Measurements from ENCODE around the gene SPINK8.

The SPINK8 gene

DNA sequence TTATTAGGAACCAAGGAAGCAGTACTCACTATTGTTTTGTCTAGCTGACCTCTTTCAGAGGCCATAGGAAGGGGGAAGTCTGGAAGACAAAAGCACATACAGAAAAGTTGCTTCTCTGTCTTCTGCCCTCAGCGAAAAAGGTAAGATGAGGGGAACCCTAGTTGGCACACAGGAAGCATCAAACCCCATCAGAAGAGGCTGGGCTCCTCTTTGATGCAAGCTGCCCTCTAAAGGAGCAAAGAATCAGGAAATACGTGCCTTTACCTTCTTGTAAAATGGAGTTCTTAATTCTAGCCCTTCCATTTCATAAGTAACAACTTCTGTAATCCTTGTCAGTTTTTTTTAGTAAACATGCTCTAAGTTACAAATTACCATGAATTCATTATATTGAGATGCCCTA lies 12.5 kb downstream of the SPINK8 start:
- H3K4me3 ChIP-seq (ENCODE audit: low read depth, low read length), result no peak overlapping the region
- DNase-seq (ENCODE audit: low read depth), result no peak
- TF ChIP-seq, protein P1, sequence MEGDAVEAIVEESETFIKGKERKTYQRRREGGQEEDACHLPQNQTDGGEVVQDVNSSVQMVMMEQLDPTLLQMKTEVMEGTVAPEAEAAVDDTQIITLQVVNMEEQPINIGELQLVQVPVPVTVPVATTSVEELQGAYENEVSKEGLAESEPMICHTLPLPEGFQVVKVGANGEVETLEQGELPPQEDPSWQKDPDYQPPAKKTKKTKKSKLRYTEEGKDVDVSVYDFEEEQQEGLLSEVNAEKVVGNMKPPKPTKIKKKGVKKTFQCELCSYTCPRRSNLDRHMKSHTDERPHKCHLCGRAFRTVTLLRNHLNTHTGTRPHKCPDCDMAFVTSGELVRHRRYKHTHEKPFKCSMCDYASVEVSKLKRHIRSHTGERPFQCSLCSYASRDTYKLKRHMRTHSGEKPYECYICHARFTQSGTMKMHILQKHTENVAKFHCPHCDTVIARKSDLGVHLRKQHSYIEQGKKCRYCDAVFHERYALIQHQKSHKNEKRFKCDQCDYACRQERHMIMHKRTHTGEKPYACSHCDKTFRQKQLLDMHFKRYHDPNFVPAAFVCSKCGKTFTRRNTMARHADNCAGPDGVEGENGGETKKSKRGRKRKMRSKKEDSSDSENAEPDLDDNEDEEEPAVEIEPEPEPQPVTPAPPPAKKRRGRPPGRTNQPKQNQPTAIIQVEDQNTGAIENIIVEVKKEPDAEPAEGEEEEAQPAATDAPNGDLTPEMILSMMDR (IDR thresholded peaks at IDR 0.05; ENCODE audit: insufficient read depth, low read depth, low read length, missing control alignments), result no peak

DNA sequence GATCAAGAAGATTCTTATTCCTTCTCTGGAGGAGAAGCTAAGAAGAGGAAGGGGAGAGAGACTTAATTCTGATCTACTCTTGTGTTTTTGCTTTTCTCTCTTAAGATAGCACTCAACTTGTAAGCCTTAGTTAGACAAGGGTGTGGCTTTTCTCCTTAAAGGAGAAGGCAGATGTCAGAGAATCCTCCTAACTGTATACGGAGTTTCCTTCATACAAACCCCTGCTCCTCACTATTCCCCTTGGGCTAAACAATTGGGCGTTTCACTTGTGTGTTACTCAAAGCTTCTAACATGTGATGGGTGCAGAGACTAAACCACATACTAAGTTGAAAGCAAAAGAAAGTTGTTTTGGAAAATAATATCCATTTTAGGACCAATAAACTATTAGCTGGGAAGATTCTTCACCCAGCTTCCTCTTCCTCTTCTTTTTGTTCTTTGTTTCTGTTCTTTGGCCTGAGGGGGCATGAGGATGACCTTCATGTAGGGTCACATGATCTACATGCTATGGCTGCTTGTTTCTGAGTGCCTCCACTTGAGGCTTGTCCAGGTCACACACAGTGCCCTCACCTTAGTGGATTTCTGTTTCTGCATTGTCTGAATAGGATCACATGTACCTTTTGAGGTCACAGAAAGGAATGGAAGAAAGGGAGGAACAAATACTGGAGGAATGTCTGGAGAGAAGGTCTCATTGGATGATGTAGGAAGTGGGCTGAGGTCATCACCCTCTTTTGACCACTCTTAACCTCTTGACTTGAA lies 14.6 kb downstream of the SPINK8 start:
- no peak for DNase-seq (ENCODE audit: low read depth)
- TF ChIP-seq, protein P1 (IDR thresholded peaks at IDR 0.05; ENCODE audit: insufficient read depth, low read depth, low read length, missing control alignments), result no peak

GRCh38 chr3:48314542-48314941 lies 18.9 kb downstream of the SPINK8 start:
- H3K4me3 ChIP-seq (ENCODE audit: low read depth, low read length), result no peak overlapping the region
- DNase-seq (ENCODE audit: low read depth), result no peak
- TF ChIP-seq, protein P1 (IDR thresholded peaks at IDR 0.05; ENCODE audit: insufficient read depth, low read depth, low read length, missing control alignments), result no peak

More for the DNA sequence above, 14.6 kb downstream of the SPINK8 start:
- H3K4me3 ChIP-seq (ENCODE audit: low read depth, low read length), result no peak overlapping the region

DNA sequence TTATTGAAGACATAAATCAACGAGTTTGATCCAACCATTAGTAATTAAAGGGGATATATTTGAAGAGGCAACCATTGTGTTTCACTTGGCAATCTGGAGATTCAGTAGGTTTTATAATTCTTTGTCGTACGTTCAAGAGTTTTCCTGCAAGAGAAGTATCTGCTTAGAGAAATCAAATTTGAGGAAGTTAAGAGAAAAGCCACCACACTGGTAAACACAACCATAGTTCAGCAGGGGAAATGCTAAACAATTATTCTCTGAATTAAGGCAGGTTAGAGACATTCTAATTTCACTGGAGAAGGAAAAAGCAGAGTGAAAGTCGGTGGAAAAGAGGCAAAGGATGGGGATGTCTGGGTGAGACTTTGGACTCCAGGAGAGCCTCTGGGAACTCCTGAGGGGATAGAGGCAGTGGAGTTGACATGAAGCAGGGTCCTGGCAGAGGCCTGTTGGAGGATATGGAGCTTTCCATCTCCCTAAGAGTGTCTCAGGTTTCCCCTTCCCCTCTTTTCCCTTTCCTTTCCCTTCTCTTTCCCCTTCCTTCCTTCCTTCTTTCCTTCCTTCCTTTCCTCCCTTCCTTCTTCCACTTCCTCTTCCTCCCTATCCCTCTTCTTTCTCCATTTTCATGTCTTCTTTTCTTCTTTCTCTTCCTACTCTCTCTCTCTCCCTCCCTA lies 26.5 kb downstream of the SPINK8 start:
- DNase-seq (ENCODE audit: low read depth), result no peak
- no peak overlapping the region for H3K4me3 ChIP-seq (ENCODE audit: low read depth, low read length)
- TF ChIP-seq, protein P1 (IDR thresholded peaks at IDR 0.05; ENCODE audit: insufficient read depth, low read depth, low read length, missing control alignments), result no peak

DNA sequence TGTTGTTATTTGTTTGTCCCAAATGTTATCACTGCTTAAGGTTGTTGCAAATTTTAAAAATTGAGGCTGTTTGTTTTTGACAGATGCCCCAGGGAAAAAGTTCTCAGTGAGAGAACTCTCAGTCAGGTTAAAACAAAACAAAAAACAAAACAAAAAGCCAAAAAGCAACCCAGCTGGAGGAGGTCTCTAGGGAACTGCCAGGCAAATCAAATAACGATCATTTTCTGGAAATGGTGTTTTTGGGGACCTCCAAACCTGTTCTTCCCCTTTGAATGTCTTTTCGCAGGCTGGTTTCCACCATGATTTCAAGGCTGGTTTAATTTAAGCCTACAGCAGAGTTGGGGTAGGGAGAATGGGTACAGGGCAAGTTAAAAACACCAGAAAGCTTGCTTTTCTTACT lies 27.2 kb downstream of the SPINK8 start:
- no peak overlapping the region for H3K4me3 ChIP-seq (ENCODE audit: low read depth, low read length)
- TF ChIP-seq, protein P1 (IDR thresholded peaks at IDR 0.05; ENCODE audit: insufficient read depth, low read depth, low read length, missing control alignments), result no peak

GRCh38 chr3:48305396-48305795 lies 28.1 kb downstream of the SPINK8 start:
- no peak overlapping the region for H3K4me3 ChIP-seq (ENCODE audit: low read depth, low read length)
- no peak for DNase-seq (ENCODE audit: low read depth)
- TF ChIP-seq, protein P1 (IDR thresholded peaks at IDR 0.05; ENCODE audit: insufficient read depth, low read depth, low read length, missing control alignments), result no peak

More for the DNA sequence above, 27.2 kb downstream of the SPINK8 start:
- DNase-seq (ENCODE audit: low read depth), result peak; percentile 14

Data from GM12865 (cell line).